Stimulated activated CD4-positive, alpha-beta T cell treated with anti-CD3 and anti-CD28 coated beads, Interleukin-15, amount 100 ng/mL, for 24 hours (primary cell): ENCODE measurements around the gene TICRR.
"Not testable (repeated sequence)": the region's sequence is repeated elsewhere in the genome, so short reads cannot be mapped to it uniquely, and the experiment has no call there.

Source experiments
- DNase-seq: peaks from one replicate; pipeline ENCODE4 v3.0.0-alpha.2; 2020

The TICRR gene

GRCh38 chr15:89566621-89567294, 8.5 kb upstream of the TICRR start:
- DNase-seq = no peak

GRCh38 chr15:89569090-89569745, 6.1 kb upstream of the TICRR start:
- no peak for DNase-seq

- DNase-seq = peak; percentile 47
Observed at GRCh38 chr15:89575656-89576416, 567 bp downstream of the TICRR start.

GRCh38 chr15:89576417-89576773, 1.1 kb downstream of the TICRR start:
- no peak for DNase-seq

GRCh38 chr15:89577776-89578115, 2.5 kb downstream of the TICRR start:
- DNase-seq = no peak

GRCh38 chr15:89578146-89578545, 2.9 kb downstream of the TICRR start:
- DNase-seq = no peak

GRCh38 chr15:89580747-89581146, 5.5 kb downstream of the TICRR start:
- not testable (repeated sequence) for DNase-seq

- DNase-seq = no peak
Observed at GRCh38 chr15:89586651-89587050, 11.4 kb downstream of the TICRR start.

- no peak for DNase-seq
Observed at GRCh38 chr15:89587955-89588354, 12.7 kb downstream of the TICRR start.

- DNase-seq = no peak
Observed at GRCh38 chr15:89591834-89592233, 16.6 kb downstream of the TICRR start.

GRCh38 chr15:89593018-89593417, 17.7 kb downstream of the TICRR start:
- no peak for DNase-seq

- DNase-seq = no peak
Observed at GRCh38 chr15:89599021-89599420, 23.8 kb downstream of the TICRR start.

GRCh38 chr15:89611317-89611716, 36.0 kb downstream of the TICRR start:
- no peak for DNase-seq

- DNase-seq = no peak
Observed at GRCh38 chr15:89613031-89613430, 37.8 kb downstream of the TICRR start.

GRCh38 chr15:89614164-89614563, 38.9 kb downstream of the TICRR start:
- no peak for DNase-seq

GRCh38 chr15:89615135-89615534, 39.9 kb downstream of the TICRR start:
- DNase-seq = no peak

GRCh38 chr15:89616228-89616627, 41.0 kb downstream of the TICRR start:
- no peak for DNase-seq

GRCh38 chr15:89621547-89621946, 46.3 kb downstream of the TICRR start:
- DNase-seq = no peak

- no peak for DNase-seq
Observed at GRCh38 chr15:89623165-89623564, 47.9 kb downstream of the TICRR start.

GRCh38 chr15:89625716-89626115, 50.4 kb downstream of the TICRR start:
- DNase-seq = no peak

GRCh38 chr15:89627256-89627970, 52.1 kb downstream of the TICRR start:
- no peak for DNase-seq

GRCh38 chr15:89628301-89628700, 53.0 kb downstream of the TICRR start:
- DNase-seq = no peak
